NCI-H510A (cell line): Measurements from ENCODE around the gene FCHSD1.
"Not testable (repeated sequence)": the region's sequence is repeated elsewhere in the genome, so short reads cannot be mapped to it uniquely, and the experiment has no call there.

Source experiments
- DNase-seq: peaks from one replicate; lab custom pipeline; 2025; lab: John Stamatoyannopoulos, UW

FCHSD1 gene

GRCh38 chr5:141617682-141618029 lies 33.6 kb downstream of the FCHSD1 start:
- no peak for DNase-seq

GRCh38 chr5:141617128-141617527 lies 34.1 kb downstream of the FCHSD1 start:
- no peak for DNase-seq

- no peak for DNase-seq
Measured at GRCh38 chr5:141615991-141616720, 35.1 kb downstream of the FCHSD1 start.

GRCh38 chr5:141613344-141613743 lies 37.9 kb downstream of the FCHSD1 start:
- DNase-seq, result no peak

GRCh38 chr5:141611289-141611688 lies 39.9 kb downstream of the FCHSD1 start:
- DNase-seq, result no peak

- DNase-seq, result not testable (repeated sequence)
Measured at GRCh38 chr5:141609921-141610320, 41.3 kb downstream of the FCHSD1 start.

- no peak for DNase-seq
Measured at GRCh38 chr5:141609044-141609443, 42.2 kb downstream of the FCHSD1 start.

GRCh38 chr5:141608557-141608956 lies 42.7 kb downstream of the FCHSD1 start:
- DNase-seq, result no peak

- DNase-seq, result no peak
Measured at GRCh38 chr5:141608046-141608445, 43.2 kb downstream of the FCHSD1 start.

GRCh38 chr5:141605523-141606277 lies 45.5 kb downstream of the FCHSD1 start:
- no peak for DNase-seq

GRCh38 chr5:141603923-141604717 lies 47.1 kb downstream of the FCHSD1 start:
- DNase-seq, result no peak

- no peak for DNase-seq
Measured at GRCh38 chr5:141602606-141603005, 48.6 kb downstream of the FCHSD1 start.

- DNase-seq, result no peak
Measured at GRCh38 chr5:141598391-141599345, 52.5 kb downstream of the FCHSD1 start.

- no peak for DNase-seq
Measured at GRCh38 chr5:141597814-141598213, 53.4 kb downstream of the FCHSD1 start.

- DNase-seq, result no peak
Measured at GRCh38 chr5:141597394-141597793, 53.8 kb downstream of the FCHSD1 start.

GRCh38 chr5:141596867-141597266 lies 54.4 kb downstream of the FCHSD1 start:
- DNase-seq, result no peak

GRCh38 chr5:141590127-141590526 lies 61.1 kb downstream of the FCHSD1 start:
- no peak for DNase-seq
